Lung (tissue), 16 donors: ENCODE measurements around the gene SEC61G. TPM values are rescaled to one million over a fixed set of nuclear protein-coding genes. Genes with fewer than 3 reads are reported as not detected.

Experiments
- ATAC-seq: fragments of 200-7000 bp; cut with Tn5 transposase; one replicate; pipeline ENCODE4 v1.9.1; 2020; ENCODE audit warnings: moderate number of reproducible peaks; ENCODE audit not compliant: insufficient read depth, low FRiP score
- DNase-seq, 3 donors: peaks; one replicate each; pipeline ENCODE4 v3.0.0-alpha.2; 2013 to 2017
- H3K27ac ChIP-seq, 2 donors: one replicate each; pipeline ENCODE4 v1.5.1; 2013; ENCODE audit warnings: mild to moderate bottlenecking in 2 of 2, moderate library complexity in 2 of 2, control low read depth in 1 of 2, inconsistent platforms in 1 of 2, low read depth in 1 of 2, low read length in 1 of 2
- H3K27me3 ChIP-seq, 3 donors: one replicate each; pipeline ENCODE4 v1.5.1; 2013; ENCODE audit warnings: low read length in 2 of 3; ENCODE audit not compliant: control insufficient read depth in 3 of 3, insufficient read depth in 3 of 3
- H3K36me3 ChIP-seq, 4 donors: one replicate each; pipeline ENCODE4 v1.5.1; 2013; ENCODE audit warnings: low read length in 4 of 4, mild to moderate bottlenecking in 1 of 4, moderate library complexity in 1 of 4; ENCODE audit not compliant: control insufficient read depth in 4 of 4, insufficient read depth in 4 of 4
- H3K4me1 ChIP-seq, 5 donors: one replicate each; pipeline ENCODE4 v1.5.1; 2013; ENCODE audit warnings: low read length in 5 of 5, mild to moderate bottlenecking in 2 of 5, moderate library complexity in 1 of 5; ENCODE audit not compliant: control insufficient read depth in 5 of 5, insufficient read depth in 5 of 5
- H3K4me3 ChIP-seq: one replicate; pipeline ENCODE4 v1.5.1; 2013; ENCODE audit warnings: mild to moderate bottlenecking, control low read depth, moderate library complexity
- H3K9ac ChIP-seq, 2 donors: one replicate each; pipeline ENCODE4 v1.5.1; 2013; ENCODE audit warnings: low read length in 2 of 2, control low read depth in 1 of 2; ENCODE audit not compliant: insufficient read depth in 1 of 2
- H3K9me3 ChIP-seq, 4 donors: one replicate each; pipeline ENCODE4 v1.5.1; 2013; ENCODE audit warnings: low read length in 3 of 4, mild to moderate bottlenecking in 1 of 4, moderate library complexity in 1 of 4; ENCODE audit not compliant: control insufficient read depth in 4 of 4, insufficient read depth in 3 of 4
- CTCF ChIP-seq: IDR thresholded peaks from 2 replicates; pipeline ENCODE4 v1.5.1; 2012; ENCODE audit warnings: mild to moderate bottlenecking; ENCODE audit errors: control extremely low read depth, extremely low read depth
- WGBS, 2 donors: extraction: QIAGEN DNeasy Blood & Tissue Kit; methylation state at CpG; one replicate each; pipeline ENCODE4 v1.1.7; 2013; 5-methylcytosine and 5-hydroxymethylcytosine counted together
- long read RNA-seq, 5 donors: transcript quantifications; one replicate each; lab custom pipeline, GENCODE V29; 2026
- polyA plus RNA-seq, 2 donors: library from polyadenylated mRNA; stranded (reverse); fragments of 200-250 nt; gene quantifications; one replicate each; pipeline ENCODE4 v1.2.1, GENCODE V29; 2013
- total RNA-seq, 2 donors: library from RNA; depleted of rRNA in 1 of 2; stranded (reverse); fragments of >200 nt in 1 of 2; gene quantifications; one replicate each; pipeline ENCODE4 v1.2.1, GENCODE V29; 2014 to 2021
- donor health status: control.
- donor health status: control.
- donor health status: Bipolar disorder and iron deficiency.
- donor health status: healthy.
- donor health status: DM: yes; HTN: yes; CAD: no.

Gene SEC61G
- total RNA-seq (100 to 1,000 TPM in 1 of 2 donors, 10 to 100 TPM in 1; 71.9 to 143 TPM), polyA plus RNA-seq (100 to 1,000 TPM; 318 to 452 TPM)
- long read RNA-seq, donor 1, transcript SEC61G-202 (4 exons, 459 nt) = minor isoform, 13 of 168 reads
- long read RNA-seq, donor 1, transcript SEC61G-201 (4 exons, 462 nt) = major isoform, 131 of 168 reads
- long read RNA-seq, donor 1, partial matches to known transcripts = 18 of 168 reads
- long read RNA-seq, donor 1, other reads (novel, unspliced or antisense) = 0 of 168 reads
- long read RNA-seq, donor 2, transcript SEC61G-201 (4 exons, 462 nt) = major isoform, 87 of 115 reads
- long read RNA-seq, donor 2, transcript SEC61G-202 (4 exons, 459 nt) = minor isoform, 7 of 115 reads
- long read RNA-seq, donor 2, partial matches to known transcripts = 18 of 115 reads
- long read RNA-seq, donor 2, other reads (novel, unspliced or antisense) = 0 of 115 reads
- long read RNA-seq, donor 3, transcript SEC61G-201 (4 exons, 462 nt) = major isoform, 80 of 117 reads
- long read RNA-seq, donor 3, transcript SEC61G-202 (4 exons, 459 nt) = minor isoform, 10 of 117 reads
- long read RNA-seq, donor 3, partial matches to known transcripts = 25 of 117 reads
- long read RNA-seq, donor 3, other reads (novel, unspliced or antisense) = 0 of 117 reads
- long read RNA-seq, donor 4, transcript SEC61G-201 (4 exons, 462 nt) = major isoform, 77 of 106 reads
- long read RNA-seq, donor 4, transcript SEC61G-202 (4 exons, 459 nt) = minor isoform, 12 of 106 reads
- long read RNA-seq, donor 4, partial matches to known transcripts = 17 of 106 reads
- long read RNA-seq, donor 4, other reads (novel, unspliced or antisense) = 0 of 106 reads
- long read RNA-seq, donor 5, transcript SEC61G-202 (4 exons, 459 nt) = minor isoform, 18 of 199 reads
- long read RNA-seq, donor 5, transcript SEC61G-201 (4 exons, 462 nt) = major isoform, 158 of 199 reads
- long read RNA-seq, donor 5, partial matches to known transcripts = 17 of 199 reads
- long read RNA-seq, donor 5, other reads (novel, unspliced or antisense) = 0 of 199 reads

- peak within 1 kb of the TSS; percentile 95 to 96 for H3K9ac ChIP-seq
- peak within 1 kb of the TSS; percentile 82 to 98 for H3K27ac ChIP-seq
- peaks cover 3 to 9% (median 5%) of the 10 kb centered on the region in 4 donors for H3K36me3 ChIP-seq
- H3K4me3 ChIP-seq = peak within 1 kb of the TSS; percentile 97
- ATAC-seq (peak; percentile 98), DNase-seq (peak; percentile 98 to 99 (median 98))
- H3K4me1 ChIP-seq = peaks cover 0 to 19% (median 8%) of the 10 kb centered on the region in 5 donors
- no peak for TF ChIP-seq CTCF
- no peaks in the 10 kb centered on the region for H3K27me3 ChIP-seq
- 0% methylated on average over 72 of the region's 72 CpGs for WGBS, 2 donors
- no peaks in the 10 kb centered on the region for H3K9me3 ChIP-seq
These were observed at the start of gene SEC61G for GRCh38 chr7:54758702-54759592. SEC61G (minus strand) TSS chr7:54759211; CDS start chr7:54757588, 1,623 bp downstream.

GRCh38 chr7:54802841-54803240 is 43.8 kb upstream of the SEC61G start:
- 76 to 88% methylated on average over 4 of the region's 4 CpGs for WGBS, 2 donors
- DNase-seq (no peak), ATAC-seq (no peak)
- Histone ChIP-seq H3K27ac (no peak overlapping the region), H3K27me3 (no peaks in the 10 kb centered on the region), H3K9ac (no peak overlapping the region), H3K36me3 (no peaks in the 10 kb centered on the region), H3K4me3 (no peak overlapping the region), H3K4me1 (peaks cover 0 to 5% (median 0%) of the 10 kb centered on the region in 5 donors), H3K9me3 (peaks cover 0 to 1% (median 0%) of the 10 kb centered on the region in 4 donors)
- no peak for TF ChIP-seq CTCF

DNA sequence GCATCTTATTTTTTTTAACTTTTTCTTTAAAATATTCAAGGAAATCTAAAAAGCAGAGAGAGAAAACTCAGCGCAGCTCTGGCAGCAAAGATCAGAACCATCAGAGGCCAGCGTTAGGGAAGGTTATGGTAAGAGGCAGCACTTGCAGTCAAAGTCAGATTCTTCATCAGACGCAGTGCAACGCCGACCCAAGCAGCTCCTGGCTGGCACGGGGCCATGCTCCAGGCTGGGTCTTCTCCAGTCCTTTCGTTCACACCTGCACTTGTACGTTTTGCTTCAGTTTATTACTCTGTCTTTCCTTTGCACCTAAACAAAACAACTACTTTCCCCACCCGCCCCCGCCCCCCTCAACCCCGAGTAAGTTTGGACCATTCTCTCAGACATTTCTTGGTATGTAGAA is 43.1 kb upstream of the SEC61G start:
- ATAC-seq (no peak), DNase-seq (peak in 1 of 3 donors; percentile 22)
- H3K4me1 ChIP-seq = peaks cover 0 to 7% (median 0%) of the 10 kb centered on the region in 5 donors
- H3K36me3 ChIP-seq = no peaks in the 10 kb centered on the region
- 56 to 77% methylated on average over 11 of the region's 11 CpGs for WGBS, 2 donors
- TF ChIP-seq CTCF = no peak
- H3K9me3 ChIP-seq = peaks cover 0 to 1% (median 0%) of the 10 kb centered on the region in 4 donors
- H3K4me3 ChIP-seq = no peak overlapping the region
- H3K9ac ChIP-seq = no peak overlapping the region
- no peaks in the 10 kb centered on the region for H3K27me3 ChIP-seq
- no peak overlapping the region for H3K27ac ChIP-seq
